Activated CD8-positive, alpha-beta memory T cell treated with anti-CD3 and anti-CD28 coated beads for 36 hours (primary cell): ENCODE measurements around the gene CFAP100. TPM values are rescaled to one million over a fixed set of nuclear protein-coding genes. Genes with fewer than 3 reads are reported as not detected.

ENCODE experiments used
- CTCF ChIA-PET: fragments of 350-600 bp; sonication (Branson Sonifier 250); formaldehyde crosslinking; loops from one replicate; lab custom pipeline; 2021; ENCODE audit warnings: antibody characterized with exemption; lab: Charles Lee
- POLR2A ChIA-PET: fragments of 350-600 bp; sonication (Branson Sonifier 250); formaldehyde crosslinking; loops from one replicate; lab custom pipeline; 2021; ENCODE audit warnings: antibody characterized with exemption; lab: Charles Lee
- total RNA-seq, 2 experiments: library from RNA; stranded (reverse); gene quantifications; one replicate each; pipeline ENCODE4 v1.2.3, GENCODE V29; 2021

CFAP100 gene
- total RNA-seq, 2 experiments from 2014 or later: not detected

DNA sequence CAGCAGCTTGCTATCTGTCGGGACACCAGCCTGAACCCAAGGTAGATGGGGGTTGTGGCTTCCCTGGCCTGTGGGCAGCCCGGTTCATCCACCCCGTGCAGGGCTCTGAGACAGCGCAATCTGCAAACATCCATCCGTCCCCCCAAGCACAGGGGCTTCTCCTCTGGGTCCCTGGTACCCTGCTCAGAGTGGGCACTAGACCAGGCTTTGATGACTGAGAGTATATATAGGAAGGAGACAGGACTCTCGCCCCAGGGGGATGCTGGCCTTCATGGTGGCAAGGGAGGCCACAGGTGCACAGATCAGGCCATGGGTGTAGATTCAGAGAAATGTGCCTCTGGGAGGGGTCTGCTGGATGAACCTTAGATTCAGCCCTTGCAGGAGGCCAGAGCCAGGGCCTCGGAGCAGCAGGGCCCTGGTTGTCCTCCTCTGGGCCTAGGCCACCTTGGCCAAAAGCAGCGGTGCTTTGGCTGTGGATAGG is 40.3 kb downstream of the CFAP100 start:
- POLR2A ChIA-PET: no interaction called here

DNA sequence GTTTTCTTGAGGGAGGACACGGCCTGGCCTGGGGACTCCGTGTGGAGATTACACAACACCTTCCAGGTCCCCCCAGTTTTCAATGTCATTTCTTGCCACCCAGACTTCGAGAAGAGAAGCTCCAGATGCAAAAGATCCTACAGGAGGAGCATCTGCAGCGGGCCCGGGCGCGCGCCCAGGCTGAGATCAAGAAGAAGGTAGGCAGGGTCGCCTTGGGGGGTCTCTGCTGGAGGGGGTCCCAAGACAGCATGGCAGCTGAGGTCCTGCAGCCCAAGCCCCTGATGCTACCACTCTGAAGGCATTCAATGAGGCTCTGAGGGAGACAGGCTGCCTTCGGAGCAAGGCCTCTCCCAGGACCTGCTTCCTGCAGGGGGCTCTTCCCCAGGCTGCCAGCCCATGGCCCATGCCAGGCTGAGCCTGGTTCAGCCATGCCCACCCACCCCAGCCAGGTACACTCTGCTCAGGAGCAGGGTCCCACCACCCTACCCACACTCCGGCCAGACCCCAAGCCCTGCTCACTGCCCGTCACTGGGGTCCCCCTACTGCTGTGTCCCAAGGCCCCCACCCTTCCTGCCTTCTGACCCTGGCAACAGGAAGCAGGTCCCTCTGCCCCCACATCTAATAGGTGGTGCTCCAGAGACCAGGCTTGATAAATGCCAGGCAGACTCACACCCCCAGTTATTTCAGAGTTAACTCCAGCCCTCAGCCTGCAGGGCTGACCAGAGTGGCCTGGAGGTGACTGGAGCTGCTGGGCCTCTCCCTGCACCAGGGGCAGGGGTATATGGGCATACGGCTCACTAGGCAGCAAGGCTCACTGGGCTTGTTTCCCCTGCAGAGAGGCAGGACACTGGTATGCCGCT is 41.0 kb downstream of the CFAP100 start:
- ChIA-PET POLR2A (no interaction called here), CTCF (no interaction called here)

More for the DNA sequence above, 40.3 kb downstream of the CFAP100 start:
- CTCF ChIA-PET: no interaction called here

DNA sequence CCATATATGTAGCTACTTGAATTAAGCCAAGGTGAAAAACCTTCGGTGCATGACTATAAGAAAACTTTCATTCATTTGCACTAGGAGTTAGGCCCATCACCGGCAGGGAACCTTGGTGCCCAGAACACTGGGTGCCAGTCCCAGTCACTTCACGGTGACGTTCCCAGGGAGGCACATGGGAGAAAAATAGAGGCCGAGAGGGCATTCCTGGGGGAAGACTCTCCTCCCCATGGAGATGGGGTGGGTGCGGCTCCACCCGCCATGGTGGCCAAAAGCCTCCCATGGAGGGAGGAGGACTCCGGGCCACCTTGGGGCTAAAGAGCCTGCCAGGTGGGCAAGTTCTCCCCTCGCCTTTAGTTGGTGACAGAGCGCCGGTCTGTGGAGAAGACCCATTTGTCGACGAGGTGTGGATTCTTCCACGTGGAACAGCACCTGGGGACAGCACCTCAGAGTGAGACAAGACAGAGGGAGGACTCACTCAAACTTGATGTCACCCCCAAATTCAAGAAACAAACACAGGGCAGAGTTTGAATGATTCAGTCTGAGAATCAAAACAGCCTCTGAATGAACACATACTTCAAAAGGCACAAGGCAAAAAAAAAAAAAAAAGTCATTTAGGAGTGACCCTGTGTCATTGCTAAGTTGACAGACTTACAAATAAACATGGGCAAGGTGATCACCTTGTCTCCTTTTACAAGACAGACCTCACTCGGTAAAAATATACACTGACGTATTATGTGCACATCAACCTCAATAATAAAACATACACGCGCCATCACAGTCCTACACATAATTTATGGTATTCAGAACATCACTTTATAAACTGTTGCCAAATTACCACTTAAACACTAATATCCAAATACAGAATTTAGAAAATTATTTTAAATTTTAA is 42.4 kb downstream of the CFAP100 start:
- POLR2A ChIA-PET: no interaction called here
- CTCF ChIA-PET: no interaction called here

DNA sequence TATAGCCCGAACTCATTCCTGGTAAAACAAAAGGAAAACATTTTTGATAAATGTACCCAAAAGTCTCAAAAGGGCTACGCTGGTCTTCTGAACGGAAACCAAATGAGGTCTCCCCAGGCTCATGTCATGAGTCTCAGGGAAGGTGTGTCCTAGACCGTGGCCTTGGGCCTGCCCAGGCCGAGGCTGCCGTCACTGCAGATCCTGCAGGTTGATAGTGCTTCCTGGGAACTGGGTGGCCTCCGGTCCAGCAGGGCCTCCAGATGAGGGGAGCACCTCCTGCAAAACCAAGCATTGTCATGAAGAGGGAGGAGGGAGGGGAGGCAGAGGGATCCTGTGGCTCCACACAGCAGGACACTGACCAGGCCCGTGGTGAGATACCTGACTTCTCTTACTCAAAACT is 43.5 kb downstream of the CFAP100 start:
- ChIA-PET CTCF (no interaction called here), POLR2A (no interaction called here)

DNA sequence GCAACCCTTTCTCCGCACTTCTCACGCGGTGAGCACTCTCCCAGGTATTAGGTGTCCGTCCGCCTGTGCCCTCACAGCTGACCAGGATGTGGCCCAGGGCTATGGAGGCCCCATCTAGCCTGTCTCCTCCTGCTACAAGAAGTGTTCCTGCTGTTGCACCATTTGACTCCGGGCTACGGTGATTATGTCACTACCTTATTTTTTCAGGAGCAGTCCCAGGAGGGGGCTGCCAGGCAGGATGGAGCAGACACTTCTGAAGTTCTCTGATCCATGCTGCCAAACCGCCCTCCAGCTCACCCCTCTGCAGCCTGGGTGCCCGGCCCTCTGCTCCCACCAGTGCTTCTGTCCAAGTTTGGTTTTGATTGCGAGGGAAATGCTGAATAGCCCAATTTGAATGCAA is 44.0 kb downstream of the CFAP100 start:
- ChIA-PET CTCF (no interaction called here), POLR2A (no interaction called here)

DNA sequence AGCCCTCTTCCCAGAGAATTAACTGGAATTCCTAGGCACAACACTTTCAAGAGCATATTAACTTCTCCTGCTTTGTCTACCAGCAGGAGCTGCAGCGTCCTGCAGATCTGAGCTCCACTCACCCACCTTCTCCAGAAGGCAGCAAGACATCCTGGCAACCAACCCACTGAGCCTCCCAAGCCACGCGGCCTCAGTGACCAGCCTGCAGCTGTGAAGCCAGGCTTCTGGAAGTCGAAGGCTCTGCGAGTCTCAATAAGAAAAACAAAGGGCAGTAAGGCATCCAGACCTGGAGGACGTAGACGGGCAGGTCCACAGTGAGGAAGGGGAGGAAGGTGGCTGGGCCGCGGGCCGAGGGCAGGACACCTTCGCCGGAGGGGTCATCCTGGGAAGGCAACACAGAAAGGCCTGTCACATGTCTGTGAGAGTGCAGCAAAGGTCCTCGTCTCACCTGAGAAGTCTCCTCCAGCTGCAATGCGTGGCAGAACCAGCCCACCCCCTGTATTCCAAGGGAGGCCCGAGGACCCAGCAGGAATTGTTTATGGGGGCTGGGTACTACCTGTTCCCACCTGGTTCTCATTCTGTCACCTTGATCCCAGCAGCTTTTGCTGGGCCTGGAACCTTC is 44.7 kb downstream of the CFAP100 start:
- ChIA-PET CTCF (no interaction called here), POLR2A (no interaction called here)

DNA sequence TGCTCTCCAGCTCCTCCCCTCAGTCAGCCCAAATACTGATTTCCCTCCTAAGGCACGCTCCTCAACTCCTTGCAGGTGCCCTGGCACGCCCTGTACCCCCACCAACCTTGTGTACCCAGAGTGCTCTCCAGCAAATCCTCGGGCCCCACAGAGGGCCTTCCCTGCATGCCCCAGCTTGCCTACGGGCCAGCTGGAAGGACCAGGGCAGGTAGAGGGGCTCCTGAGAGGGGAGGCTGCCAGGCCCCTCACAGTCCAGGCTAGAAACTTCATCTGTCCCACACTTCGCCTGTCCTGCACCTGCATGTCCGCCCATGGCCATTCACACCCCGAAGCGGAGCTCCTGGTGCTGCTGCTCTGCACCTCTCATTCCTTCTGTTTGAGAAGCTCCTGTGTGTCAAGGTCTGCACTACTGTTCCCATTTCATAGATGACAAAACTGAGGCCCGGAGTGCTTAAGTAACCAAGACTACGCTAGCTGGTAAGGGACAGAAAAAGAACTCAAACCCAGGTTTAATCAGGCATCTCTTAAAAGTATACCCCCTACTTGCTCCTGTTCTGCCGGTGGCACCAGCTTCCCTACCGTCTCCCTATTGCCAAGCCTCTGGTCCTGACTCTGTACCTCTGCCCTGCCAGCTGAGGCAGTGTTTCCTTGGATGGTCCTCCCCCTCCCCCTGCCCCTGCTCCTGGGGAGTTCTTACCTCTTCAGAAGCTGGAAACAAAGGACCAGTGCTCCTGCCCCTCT is 45.4 kb downstream of the CFAP100 start:
- POLR2A ChIA-PET: no interaction called here
- CTCF ChIA-PET: no interaction called here

DNA sequence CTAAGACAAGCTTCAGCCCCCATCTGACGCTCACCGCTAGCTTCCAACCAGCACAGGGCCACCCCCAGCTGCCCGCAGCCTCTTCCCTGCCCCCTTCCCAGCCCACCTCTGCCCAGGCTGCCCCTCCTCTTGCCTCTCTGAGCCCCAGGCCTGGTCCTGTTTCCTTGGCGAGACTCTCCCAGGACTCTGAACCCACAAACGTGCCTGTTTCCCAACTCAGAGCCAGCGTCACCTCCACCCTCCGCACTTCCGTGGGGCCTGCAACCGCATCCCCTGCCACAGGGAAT is 45.9 kb downstream of the CFAP100 start:
- POLR2A ChIA-PET: no interaction called here
- CTCF ChIA-PET: no interaction called here

DNA sequence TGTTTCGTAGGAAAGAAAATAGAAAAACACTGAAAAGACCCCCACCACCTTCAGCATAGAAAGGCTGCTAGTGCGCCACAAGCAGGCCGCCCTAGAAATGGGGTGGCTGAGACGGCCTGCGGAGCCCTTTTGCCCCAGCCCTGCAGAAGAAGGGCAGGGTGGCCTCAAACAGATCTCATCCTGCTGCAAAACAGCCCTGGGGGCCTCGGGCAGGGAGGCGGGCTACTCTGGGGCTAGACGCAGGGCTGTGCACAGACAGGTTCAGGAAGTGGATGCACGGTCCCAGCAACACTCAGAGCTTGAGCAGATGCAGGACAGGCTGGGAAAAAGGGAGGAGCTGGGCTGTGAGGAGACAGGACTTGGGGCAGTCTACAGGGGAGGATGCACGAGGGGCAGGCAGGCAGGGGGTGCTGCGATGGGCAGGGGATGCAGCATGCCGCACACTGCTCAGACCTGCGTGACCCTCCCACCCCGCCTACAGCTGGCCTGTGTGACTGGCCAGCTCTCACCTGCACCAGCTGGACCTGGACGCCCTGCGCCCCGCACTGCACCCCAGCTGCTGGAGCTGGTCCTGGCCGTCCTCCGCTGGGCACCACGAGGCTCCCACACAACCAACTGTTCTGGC is 46.7 kb downstream of the CFAP100 start:
- CTCF ChIA-PET: no interaction called here

DNA sequence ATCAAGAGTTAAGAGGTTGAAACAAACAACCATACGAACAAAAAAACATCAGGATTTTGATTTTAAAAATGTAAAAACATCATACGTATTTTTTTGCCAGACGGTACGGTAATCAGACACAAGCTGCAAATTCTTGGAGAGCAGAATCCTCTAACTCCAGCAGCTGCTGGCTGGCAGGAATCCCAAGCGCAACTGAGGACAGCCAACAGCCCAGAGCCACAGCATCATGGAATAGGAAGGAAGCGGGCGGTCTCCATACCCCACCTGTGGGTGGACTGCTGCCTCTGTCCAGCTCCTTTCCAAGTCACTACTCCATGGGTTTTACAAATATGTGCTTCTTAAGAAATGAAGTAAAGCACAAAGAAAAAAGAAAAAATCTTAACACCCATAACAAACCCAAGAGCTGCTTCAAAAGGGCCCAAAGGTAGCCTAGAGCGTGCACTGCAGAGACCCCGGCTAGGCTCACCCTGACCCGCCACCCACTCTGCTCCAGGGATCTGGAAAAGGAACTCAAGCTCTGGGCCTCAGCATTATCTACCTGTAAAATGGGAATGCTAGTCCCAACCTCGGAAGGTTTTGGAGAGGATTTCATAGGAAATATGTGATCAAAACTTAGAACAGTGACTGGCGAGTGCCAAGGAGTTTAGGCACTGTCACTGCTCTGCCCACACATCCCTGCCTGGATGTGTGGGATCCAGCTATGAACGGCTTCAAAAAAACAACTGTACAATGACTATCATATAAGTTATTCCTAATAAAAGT is 47.6 kb downstream of the CFAP100 start:
- ChIA-PET CTCF (no interaction called here), POLR2A (interaction anchor here (0.5 kb wide), 1 partner anchor 31 kb away, joined by 3 read pairs; no protein-coding TSS in a partner anchor)

More for the DNA sequence above, 46.7 kb downstream of the CFAP100 start:
- POLR2A ChIA-PET: interaction anchor here (0.5 kb wide), 1 partner anchor 32 kb away, joined by 3 read pairs; no protein-coding TSS in a partner anchor

DNA sequence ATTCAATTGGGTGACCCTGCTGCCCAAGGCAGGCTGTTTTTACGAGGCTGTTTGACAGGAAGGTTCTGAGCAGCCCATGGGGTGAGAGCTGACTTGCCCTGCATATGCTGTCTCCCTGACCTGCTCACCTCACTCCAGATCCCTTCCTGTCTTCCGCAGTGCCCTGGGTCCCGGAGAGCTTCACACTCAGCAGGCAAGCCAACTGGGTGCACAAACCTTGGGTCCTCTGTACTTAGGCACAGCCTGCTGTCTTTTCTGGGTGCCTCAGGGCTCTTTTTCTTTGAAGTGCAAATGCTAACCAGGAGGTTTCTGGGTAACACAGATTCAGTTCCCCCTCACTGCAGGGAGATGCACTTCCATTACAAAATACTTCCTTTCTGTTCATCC is 48.1 kb downstream of the CFAP100 start:
- ChIA-PET POLR2A (no interaction called here), CTCF (no interaction called here)

DNA sequence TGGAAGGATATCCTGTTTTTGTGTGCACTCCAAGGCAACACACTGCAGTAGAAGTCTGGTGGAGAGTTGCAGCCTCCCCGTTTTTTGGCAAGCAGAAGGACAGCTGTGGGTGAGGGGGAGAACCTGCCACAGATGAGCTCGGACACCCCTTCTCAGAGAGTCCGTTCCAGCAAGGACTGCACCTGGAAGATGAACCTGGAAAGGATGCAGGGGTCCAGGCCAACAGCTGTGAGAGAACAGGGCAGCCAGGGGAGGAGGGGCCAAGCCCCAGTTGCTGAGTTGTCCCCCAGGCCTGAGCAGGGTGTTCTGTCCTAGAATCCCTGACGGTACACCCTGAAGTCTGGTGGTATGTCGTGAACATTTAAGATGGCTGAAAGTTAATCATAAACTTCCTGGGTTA is 50.8 kb downstream of the CFAP100 start:
- CTCF ChIA-PET: no interaction called here
- POLR2A ChIA-PET: no interaction called here

DNA sequence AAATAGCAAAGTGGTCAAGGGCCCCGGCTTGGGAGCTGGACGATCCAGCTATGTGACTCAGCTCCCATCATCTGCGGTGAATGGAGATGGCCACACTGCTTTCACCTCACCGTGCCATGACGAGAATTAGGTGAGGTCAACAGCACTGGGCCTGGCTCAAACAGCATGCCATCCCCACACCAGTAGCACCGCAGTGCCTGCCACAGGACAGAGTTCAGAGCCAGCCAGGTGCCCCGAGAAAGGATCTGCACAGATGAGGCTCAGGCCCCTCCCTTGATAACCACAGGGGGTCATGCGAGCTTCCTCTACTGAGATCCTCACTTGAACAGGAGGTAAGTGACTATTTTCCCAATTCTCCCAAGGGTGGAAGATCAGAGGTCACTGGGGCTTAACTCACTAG is 51.6 kb downstream of the CFAP100 start:
- CTCF ChIA-PET: no interaction called here
- POLR2A ChIA-PET: no interaction called here

DNA sequence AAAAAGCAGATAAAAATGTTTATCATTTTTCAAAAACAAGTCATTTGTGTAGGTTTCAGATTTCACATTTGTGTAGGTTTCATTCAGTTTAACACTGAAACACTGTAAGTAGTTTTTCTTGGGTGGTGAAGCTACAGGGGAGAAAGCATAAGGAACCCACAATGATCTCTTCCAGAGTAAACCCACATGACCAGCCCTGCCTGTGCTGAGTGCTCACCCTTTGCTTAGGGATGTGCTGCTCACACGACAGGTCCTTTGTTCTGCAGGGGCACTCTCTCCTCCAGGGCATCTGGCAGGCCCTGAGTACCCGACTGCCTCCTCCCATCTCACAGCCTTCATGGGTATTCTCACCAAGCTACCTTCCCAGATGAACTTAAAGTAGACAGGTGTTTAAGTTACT is 52.1 kb downstream of the CFAP100 start:
- ChIA-PET CTCF (no interaction called here), POLR2A (no interaction called here)

DNA sequence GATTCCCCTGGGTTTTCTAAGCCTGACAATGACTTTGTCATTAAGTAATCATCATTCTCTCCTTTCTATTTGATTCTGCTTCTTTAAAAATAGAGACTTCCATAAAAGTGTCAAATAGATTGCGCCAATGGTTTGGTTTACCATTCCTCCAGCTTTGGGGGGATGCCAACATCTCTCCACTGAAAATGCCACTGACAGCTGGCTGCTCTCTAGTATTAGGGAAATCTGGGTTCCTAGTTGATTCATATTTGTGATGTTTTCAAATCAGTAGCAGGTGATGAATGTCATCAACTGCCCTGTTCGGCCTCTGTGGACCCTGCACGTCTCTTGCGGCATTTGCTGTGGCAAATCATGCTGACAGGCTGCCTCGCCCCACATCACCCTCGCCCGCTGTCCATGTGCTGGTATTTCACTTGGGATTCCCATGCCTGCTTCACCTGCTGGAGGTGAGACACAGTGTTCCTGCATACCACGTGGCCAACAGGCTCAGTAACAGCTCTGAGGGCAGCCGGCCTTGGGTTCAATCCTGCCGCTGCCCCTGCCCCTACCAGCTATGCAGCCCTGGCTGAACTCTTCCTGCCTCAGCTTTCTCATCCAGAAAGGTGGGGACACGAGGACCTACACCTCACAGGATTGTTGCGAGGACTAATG is 52.9 kb downstream of the CFAP100 start:
- ChIA-PET CTCF (no interaction called here), POLR2A (no interaction called here)

DNA sequence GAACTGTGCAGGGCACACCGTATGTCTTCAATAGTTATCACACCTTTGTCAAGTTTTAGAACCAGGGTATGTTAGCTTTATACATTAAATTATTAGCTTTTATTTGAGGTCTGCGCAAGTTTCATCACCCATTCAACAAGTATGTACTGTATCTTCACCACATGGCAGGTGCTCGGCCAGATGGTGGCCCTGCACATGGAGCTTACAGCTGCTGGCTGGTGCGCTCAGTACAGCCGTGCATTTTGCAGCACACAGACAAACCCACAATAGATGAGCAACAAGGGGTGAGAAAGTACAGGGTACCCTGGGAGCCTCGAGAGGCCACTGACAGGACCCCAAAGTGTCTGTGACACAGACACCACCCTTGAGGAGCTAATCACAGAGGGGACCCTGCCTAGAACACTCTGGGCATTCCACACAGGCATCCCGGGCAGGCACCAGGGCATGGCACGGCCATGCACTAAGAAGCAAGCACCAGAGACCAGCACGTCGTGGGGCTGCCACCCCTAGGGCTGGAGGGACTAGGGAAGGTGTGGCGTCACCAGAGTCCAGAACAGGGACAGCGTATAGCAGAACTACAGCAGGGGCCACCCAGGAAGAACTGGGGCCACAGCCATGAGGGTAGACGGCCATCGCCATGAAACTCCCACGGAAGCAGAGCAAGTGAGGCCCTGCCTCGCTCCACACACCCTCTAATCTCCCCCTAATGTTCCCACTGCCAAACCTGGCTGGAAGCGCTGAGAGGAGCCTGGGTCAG is 53.6 kb downstream of the CFAP100 start:
- CTCF ChIA-PET: no interaction called here
- POLR2A ChIA-PET: no interaction called here

DNA sequence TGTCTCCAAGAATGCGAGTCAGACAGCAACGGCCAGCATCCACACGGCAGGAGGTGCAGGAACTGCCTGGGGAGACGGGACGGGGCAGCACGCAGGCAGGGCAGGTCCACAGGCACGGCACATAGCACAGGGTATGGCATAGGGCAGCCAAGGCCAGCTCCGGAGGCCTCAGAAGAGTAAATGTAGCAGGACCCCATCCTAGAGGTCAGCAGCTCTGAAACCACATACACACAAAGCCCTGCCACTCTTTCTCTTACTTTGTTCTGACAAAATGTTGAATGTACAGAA is 54.1 kb downstream of the CFAP100 start:
- POLR2A ChIA-PET: no interaction called here

More for the DNA sequence above, 54.1 kb downstream of the CFAP100 start:
- CTCF ChIA-PET: no interaction called here
